ENCODE measurements around the gene RYK.
"Not testable (repeated sequence)": the region's sequence is repeated elsewhere in the genome, so short reads cannot be mapped to it uniquely, and the experiment has no call there.

RYK gene

DNA sequence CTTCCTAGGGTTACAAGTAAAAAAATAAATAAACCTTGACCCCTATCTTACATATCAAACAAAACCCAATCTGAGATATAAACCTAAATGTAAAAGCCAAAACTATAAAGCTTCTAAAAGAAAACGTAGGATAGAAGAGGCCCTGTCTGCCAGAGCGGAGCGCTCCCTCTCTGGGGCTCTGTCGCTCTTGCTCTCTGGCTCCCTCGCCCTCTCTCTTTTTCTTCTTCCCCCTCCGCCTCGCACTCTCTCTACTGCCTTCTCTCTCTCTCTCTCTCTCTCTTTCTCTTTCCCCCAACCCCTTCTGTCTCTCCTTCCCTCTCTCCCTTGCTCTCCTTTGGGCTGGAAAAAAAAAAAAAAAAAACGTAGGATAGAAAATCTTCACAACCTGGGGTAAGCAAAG, 21.6 kb downstream of the RYK start:
- H3K79me2 ChIP-seq (ENCODE audit: control insufficient read depth, low read length): peaks cover 44% of the 10 kb centered on the region
- no peak for TF ChIP-seq CTCF (IDR thresholded peaks at IDR 0.05; ENCODE audit: low read depth, low read length, poor library complexity, severe bottlenecking)
- TF ChIP-seq EZH2phosphoT487 (IDR thresholded peaks at IDR 0.05; ENCODE audit: borderline replicate concordance, low read length): no peak
- no peaks in the 10 kb centered on the region for H3K9me3 ChIP-seq (ENCODE audit: control insufficient read depth, insufficient read depth, low read length)
- H3K9me2 ChIP-seq (replicated peaks; ENCODE audit: control insufficient read depth, low read length): no peaks in the 10 kb centered on the region
- no peaks in the 10 kb centered on the region for H3K4me1 ChIP-seq (ENCODE audit: control insufficient read depth, low read length)
- no peaks in the 10 kb centered on the region for H3F3A ChIP-seq (ENCODE audit: control insufficient read depth, insufficient read depth)
- H3K36me3 ChIP-seq (ENCODE audit: control insufficient read depth, low read length): no peaks in the 10 kb centered on the region
- no peak overlapping the region for H3K4me3 ChIP-seq (ENCODE audit: low read length)
- no peaks in the 10 kb centered on the region for H3K27me3 ChIP-seq (ENCODE audit: control insufficient read depth, low read length)
- no peak overlapping the region for H3K4me2 ChIP-seq (ENCODE audit: low read length)
- H3K27ac ChIP-seq (ENCODE audit: low read depth, low read length): no peak overlapping the region
- H4K20me1 ChIP-seq (ENCODE audit: control insufficient read depth, insufficient read depth, low read depth, low read length): peaks cover 15% of the 10 kb centered on the region

GRCh38 chr3:134228479-134228878, 22.2 kb downstream of the RYK start:
- Histone ChIP-seq H3K4me1 (ENCODE audit: control insufficient read depth, low read length) (no peaks in the 10 kb centered on the region), H3K4me2 (ENCODE audit: low read length) (no peak overlapping the region), H3K36me3 (ENCODE audit: control insufficient read depth, low read length) (no peaks in the 10 kb centered on the region), H3K27ac (ENCODE audit: low read depth, low read length) (no peak overlapping the region), H3F3A (ENCODE audit: control insufficient read depth, insufficient read depth) (no peaks in the 10 kb centered on the region), H3K9me2 (replicated peaks; ENCODE audit: control insufficient read depth, low read length) (no peaks in the 10 kb centered on the region), H3K9me3 (ENCODE audit: control insufficient read depth, insufficient read depth, low read length) (no peaks in the 10 kb centered on the region), H3K4me3 (ENCODE audit: low read length) (no peak overlapping the region), H3K79me2 (ENCODE audit: control insufficient read depth, low read length) (peaks cover 45% of the 10 kb centered on the region), H3K27me3 (ENCODE audit: control insufficient read depth, low read length) (no peaks in the 10 kb centered on the region), H4K20me1 (ENCODE audit: control insufficient read depth, insufficient read depth, low read depth, low read length) (peaks cover 15% of the 10 kb centered on the region)
- no peak for TF ChIP-seq CTCF (IDR thresholded peaks at IDR 0.05; ENCODE audit: low read depth, low read length, poor library complexity, severe bottlenecking)
- TF ChIP-seq EZH2phosphoT487 (IDR thresholded peaks at IDR 0.05; ENCODE audit: borderline replicate concordance, low read length): no peak

GRCh38 chr3:134228035-134228434, 22.6 kb downstream of the RYK start:
- H3K9me3 ChIP-seq (ENCODE audit: control insufficient read depth, insufficient read depth, low read length): no peaks in the 10 kb centered on the region
- no peaks in the 10 kb centered on the region for H3K9me2 ChIP-seq (replicated peaks; ENCODE audit: control insufficient read depth, low read length)
- H3K36me3 ChIP-seq (ENCODE audit: control insufficient read depth, low read length): no peaks in the 10 kb centered on the region
- H3K27ac ChIP-seq (ENCODE audit: low read depth, low read length): no peak overlapping the region
- peaks cover 15% of the 10 kb centered on the region for H4K20me1 ChIP-seq (ENCODE audit: control insufficient read depth, insufficient read depth, low read depth, low read length)
- H3K79me2 ChIP-seq (ENCODE audit: control insufficient read depth, low read length): peaks cover 45% of the 10 kb centered on the region
- H3K4me1 ChIP-seq (ENCODE audit: control insufficient read depth, low read length): no peaks in the 10 kb centered on the region
- H3K4me2 ChIP-seq (ENCODE audit: low read length): no peak overlapping the region
- TF ChIP-seq EZH2phosphoT487 (IDR thresholded peaks at IDR 0.05; ENCODE audit: borderline replicate concordance, low read length): no peak
- no peak for TF ChIP-seq CTCF (IDR thresholded peaks at IDR 0.05; ENCODE audit: low read depth, low read length, poor library complexity, severe bottlenecking)
- no peaks in the 10 kb centered on the region for H3K27me3 ChIP-seq (ENCODE audit: control insufficient read depth, low read length)
- H3F3A ChIP-seq (ENCODE audit: control insufficient read depth, insufficient read depth): no peaks in the 10 kb centered on the region
- H3K4me3 ChIP-seq (ENCODE audit: low read length): no peak overlapping the region

GRCh38 chr3:134224796-134225156, 25.9 kb downstream of the RYK start:
- H3K27ac ChIP-seq (ENCODE audit: low read depth, low read length); H3K4me2 ChIP-seq (ENCODE audit: low read length); H3F3A ChIP-seq (ENCODE audit: control insufficient read depth, insufficient read depth); H3K4me1 ChIP-seq (ENCODE audit: control insufficient read depth, low read length); H3K36me3 ChIP-seq (ENCODE audit: control insufficient read depth, low read length); H3K9me3 ChIP-seq (ENCODE audit: control insufficient read depth, insufficient read depth, low read length); H3K4me3 ChIP-seq (ENCODE audit: low read length); H3K9me2 ChIP-seq (replicated peaks; ENCODE audit: control insufficient read depth, low read length); H3K27me3 ChIP-seq (ENCODE audit: control insufficient read depth, low read length); H4K20me1 ChIP-seq (ENCODE audit: control insufficient read depth, insufficient read depth, low read depth, low read length): not testable (repeated sequence)
- H3K79me2 ChIP-seq (ENCODE audit: control insufficient read depth, low read length): peaks cover 22% of the 10 kb centered on the region
- TF ChIP-seq CTCF (IDR thresholded peaks at IDR 0.05; ENCODE audit: low read depth, low read length, poor library complexity, severe bottlenecking): peak; percentile 7
